HG02642 (cell line): ENCODE measurements around the gene S1PR3.

Experiments used
- ATAC-seq: cut with Tn5 transposase; IDR thresholded peaks from one replicate; pipeline ENCODE4 v1.9.1; 2021; ENCODE audit warnings: mild to moderate bottlenecking; ENCODE audit not compliant: unreplicated experiment, poor library complexity

The S1PR3 gene

DNA sequence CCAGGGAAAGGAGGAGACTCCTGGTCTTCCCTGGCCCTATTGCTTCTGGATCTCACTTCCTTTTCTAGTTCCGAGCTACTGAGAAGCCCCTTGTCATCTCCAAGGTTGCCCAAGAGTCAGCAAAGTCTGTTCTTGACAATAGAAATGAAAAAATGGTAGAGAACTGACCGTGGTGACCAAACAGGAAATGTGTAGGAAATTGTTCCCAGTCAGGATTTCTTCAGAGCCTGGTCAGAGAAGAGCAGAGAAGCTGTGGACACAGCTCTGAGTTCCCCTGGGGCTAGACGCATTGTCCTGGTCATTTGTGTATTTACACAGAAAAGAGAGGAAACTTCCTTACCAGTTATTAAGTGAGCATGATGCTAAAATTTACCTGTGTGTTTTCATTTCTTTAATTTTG, 35.6 kb downstream of the S1PR3 start:
- no peak for ATAC-seq

DNA sequence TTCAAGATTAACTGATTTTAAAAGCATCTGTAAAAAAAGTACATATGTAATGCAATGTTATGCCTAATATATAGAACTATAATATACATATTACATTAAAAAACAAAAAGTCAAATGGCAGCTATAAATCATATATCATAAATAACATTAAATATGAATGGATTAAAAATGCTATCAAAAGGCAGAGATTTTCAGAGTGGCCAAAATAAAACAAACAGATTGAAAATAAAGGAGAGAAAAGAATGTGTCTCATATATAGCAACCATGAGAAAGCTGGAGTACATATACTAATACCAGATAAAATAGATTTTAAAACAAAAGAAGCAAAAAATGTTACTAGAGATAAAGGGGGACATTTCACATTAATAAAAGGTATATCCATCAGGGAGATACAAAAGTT, 38.5 kb downstream of the S1PR3 start:
- no peak for ATAC-seq

- ATAC-seq: no peak
Observed at GRCh38 chr9:89032173-89032572, 40.9 kb downstream of the S1PR3 start.

GRCh38 chr9:89032661-89033060, 41.4 kb downstream of the S1PR3 start:
- ATAC-seq: no peak

GRCh38 chr9:89036383-89036782, 45.1 kb downstream of the S1PR3 start:
- no peak for ATAC-seq

DNA sequence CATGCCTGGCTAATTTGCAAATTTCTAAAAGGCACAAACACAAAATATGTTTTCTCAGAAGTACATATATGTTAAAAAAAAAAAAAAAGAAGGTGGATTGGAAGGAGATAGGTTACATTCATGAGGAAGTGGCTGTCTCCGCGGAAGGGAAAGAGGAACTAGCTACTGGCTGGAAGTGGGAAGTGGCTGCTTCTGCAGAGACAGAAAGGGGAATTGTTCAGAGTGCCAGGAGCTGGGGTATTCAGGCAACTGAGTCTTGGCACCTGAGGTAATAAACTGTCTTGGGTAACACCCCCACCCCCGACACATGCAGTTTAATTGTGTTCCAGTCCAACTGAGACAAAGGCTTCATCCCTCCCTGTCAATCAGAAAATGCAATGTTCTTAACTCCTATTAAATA, 45.6 kb downstream of the S1PR3 start:
- ATAC-seq: no peak

- no peak for ATAC-seq
Observed at GRCh38 chr9:89037346-89037745, 46.1 kb downstream of the S1PR3 start.

DNA sequence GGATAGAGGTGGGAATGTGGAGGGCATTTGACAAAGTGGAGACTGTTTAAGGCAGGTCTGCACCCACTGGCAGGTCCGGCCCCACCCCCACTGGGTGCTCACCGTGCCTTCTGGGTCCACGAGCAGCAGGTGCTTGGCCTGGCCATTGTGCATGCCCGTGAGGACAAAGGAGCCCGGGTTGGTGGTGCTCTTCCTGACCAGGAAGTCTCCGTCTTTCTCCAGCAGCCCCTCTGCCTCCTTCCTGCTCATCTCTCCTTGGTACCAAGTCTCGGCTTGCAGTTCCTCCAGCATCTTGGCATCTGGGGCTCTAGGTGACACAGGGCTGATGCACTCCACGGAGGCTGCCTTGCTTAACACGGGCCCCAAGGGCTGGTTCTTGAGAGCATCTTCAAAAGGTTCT, 46.6 kb downstream of the S1PR3 start:
- no peak for ATAC-seq

DNA sequence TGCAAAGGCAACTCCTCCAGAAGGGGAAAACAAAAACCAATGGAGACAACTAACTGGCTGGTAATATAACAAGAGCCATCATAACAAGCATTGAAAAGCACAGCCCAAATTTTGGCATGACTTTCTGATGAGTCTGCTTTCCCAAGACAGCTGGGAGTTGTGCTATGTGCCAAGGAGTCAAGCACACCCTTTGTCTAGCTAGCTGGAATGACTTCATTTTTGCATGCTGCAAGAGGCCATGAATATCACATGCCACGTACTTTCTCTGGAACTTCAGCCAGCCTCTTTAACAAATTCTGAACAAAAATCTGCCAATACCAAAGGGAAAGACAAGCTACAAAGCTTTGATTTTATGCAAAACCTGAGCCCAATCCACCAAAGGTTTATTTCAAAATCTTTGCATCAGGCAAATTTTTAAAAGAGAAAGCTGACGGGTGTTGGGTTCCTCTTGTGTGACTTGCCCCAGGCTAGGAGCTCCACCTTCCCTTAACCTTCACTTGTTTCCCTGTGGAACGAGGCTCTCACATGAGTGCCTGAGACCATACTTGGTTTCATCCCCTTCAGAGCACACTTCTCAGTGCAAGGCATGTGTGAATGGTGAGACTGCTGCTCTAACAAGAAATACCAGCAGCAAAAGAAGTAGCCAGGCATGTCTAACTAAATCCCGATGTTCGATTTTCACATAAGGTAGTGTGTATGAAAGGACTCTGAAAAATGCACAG, 47.3 kb downstream of the S1PR3 start:
- no peak for ATAC-seq

DNA sequence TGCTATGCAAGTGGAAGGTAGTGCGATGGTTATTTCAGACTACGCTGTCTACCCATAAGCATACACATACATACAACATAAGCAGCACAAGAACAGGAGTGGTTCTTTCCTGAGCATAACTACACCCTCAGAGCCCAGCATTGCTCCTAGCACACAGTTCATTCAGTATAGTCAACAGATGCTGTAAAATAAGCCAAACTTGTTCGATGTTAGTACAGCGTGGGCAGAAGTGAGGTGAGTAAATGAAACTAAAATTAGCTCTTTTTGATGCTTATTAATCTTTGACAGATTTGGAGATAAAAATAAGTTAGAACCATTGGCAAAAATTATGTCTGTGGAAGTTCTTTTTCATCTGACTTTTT, 47.8 kb downstream of the S1PR3 start:
- no peak for ATAC-seq

DNA sequence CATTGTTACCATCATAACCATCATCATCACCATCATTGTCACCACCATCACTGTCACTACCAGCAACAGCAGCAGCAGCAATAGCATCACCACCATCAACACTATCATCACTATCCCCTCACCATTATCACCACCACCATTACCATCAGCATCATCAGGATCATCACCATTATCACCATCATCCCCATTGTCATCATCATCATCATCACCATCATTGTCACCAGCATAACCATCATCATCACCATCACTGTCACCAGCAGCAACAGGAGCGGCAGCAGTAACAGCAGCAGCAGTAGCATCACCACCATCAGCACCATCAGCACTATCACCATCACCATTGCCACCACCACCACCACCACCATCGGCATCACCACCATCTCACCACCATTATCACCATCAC, 48.4 kb downstream of the S1PR3 start:
- ATAC-seq: no peak

- ATAC-seq: no peak
Observed at GRCh38 chr9:89042984-89043383, 51.7 kb downstream of the S1PR3 start.

- ATAC-seq: no peak
Observed at GRCh38 chr9:89044104-89044503, 52.8 kb downstream of the S1PR3 start.

GRCh38 chr9:89044881-89045280, 53.6 kb downstream of the S1PR3 start:
- ATAC-seq: no peak

- no peak for ATAC-seq
Observed at GRCh38 chr9:89046832-89047231, 55.6 kb downstream of the S1PR3 start.

DNA sequence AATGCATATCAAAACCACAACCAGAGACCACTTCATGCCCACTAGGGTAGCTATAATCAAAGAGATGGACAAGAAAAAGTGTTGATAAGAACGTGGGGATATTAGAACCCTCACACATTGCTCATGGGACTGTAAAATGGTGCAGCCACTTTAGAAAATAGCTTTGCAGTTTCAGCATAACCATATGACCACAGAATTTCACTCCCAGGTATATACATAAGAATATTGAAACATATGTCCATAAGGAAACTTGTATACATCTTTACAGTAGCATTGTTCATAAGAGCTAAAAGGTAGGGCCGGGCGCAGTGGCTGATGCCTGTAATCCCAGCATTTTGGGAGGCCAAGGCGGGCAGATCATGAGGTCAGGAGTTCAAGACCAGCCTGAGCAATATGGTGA, 56.4 kb downstream of the S1PR3 start:
- ATAC-seq: no peak

GRCh38 chr9:89048616-89049015, 57.3 kb downstream of the S1PR3 start:
- ATAC-seq: no peak

DNA sequence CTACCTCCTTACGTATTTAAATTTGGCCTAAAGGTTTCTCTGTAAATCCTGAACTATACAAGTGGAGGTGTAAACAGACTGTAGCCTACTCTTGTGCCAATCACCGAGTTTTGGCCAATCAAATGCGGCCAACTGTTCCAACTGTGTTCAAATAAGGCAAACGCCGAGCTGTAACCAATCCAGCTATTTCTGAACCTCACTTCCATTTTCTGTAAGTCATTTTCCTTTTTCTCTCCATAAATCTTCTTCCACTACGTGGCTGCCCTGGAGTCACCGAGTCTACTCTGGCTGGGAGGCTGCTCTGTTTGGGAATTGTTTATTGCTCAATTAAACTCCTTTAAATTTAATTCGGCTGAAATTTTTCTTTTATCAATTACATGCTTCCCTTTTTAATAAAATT, 58.4 kb downstream of the S1PR3 start:
- no peak for ATAC-seq

- ATAC-seq: no peak
Observed at GRCh38 chr9:89051421-89052025, 60.3 kb downstream of the S1PR3 start.

GRCh38 chr9:89052470-89053097, 61.3 kb downstream of the S1PR3 start:
- no peak for ATAC-seq

DNA sequence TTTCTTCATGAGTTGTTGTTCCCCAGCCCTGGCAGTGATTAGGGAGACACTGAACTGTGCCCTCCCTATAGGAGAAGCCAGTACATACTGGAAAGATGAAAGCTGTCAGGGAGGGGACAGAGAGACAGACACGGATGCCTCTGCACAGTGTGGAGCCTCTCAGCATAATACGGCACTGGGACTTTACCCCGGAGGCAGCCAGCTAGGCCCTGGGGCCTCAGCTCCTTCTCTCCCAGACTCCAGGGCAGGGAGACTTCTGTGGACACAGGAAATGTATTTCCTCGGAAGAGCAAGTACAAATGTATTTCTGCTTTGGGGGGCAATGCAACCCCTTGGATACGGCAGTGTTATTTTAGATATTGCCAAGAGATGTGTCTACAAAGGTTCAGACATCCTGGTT, 62.0 kb downstream of the S1PR3 start:
- no peak for ATAC-seq
